ENCODE data around the gene GGA2. TPM values are rescaled to one million over a fixed set of nuclear protein-coding genes. Genes with fewer than 3 reads are reported as not detected.
"Not testable (repeated sequence)": the region's sequence is repeated elsewhere in the genome, so short reads cannot be mapped to it uniquely, and the experiment has no call there.

The GGA2 gene
- total RNA-seq, 1 donor from 2014 or later = 180 TPM

GRCh38 chr16:23512168-23512695 is 1.9 kb upstream of the GGA2 start:
- peaks cover 16% of the 10 kb centered on the region for H3K4me1 Mint-ChIP-seq
- TF ChIP-seq EZH2phosphoT487 (IDR thresholded peaks at IDR 0.05) (no peak), EZH2 (IDR thresholded peaks at IDR 0.05) (no peak), CTCF (IDR thresholded peaks at IDR 0.05) (no peak)
- Histone ChIP-seq H4K20me1 (ENCODE audit: low read depth) (peaks cover 25% of the 10 kb centered on the region), H3K9me3 (ENCODE audit: low read depth) (no peaks in the 10 kb centered on the region), H3K9ac (no peak overlapping the region), H2AFZ (replicated peaks) (no peak overlapping the region), H3K27ac (peak overlapping the region; percentile 1), H3K27me3 (no peaks in the 10 kb centered on the region), H3F3A (ENCODE audit: low read depth) (peaks cover 16% of the 10 kb centered on the region), H3K79me2 (ENCODE audit: low read depth) (peaks cover 30% of the 10 kb centered on the region), H3K4me3 (no peak overlapping the region), H3K4me2 (no peak overlapping the region), H3K4me1 (peaks cover 11% of the 10 kb centered on the region), H3K36me3 (no peaks in the 10 kb centered on the region)
- H3K36me3 Mint-ChIP-seq = peaks cover 16% of the 10 kb centered on the region
- DNase-seq (ENCODE audit: low spot score) = no peak
- no peak overlapping the region for H3K4me3 Mint-ChIP-seq
- no peaks in the 10 kb centered on the region for H3K27me3 Mint-ChIP-seq (ENCODE audit: insufficient read depth, low read depth)
- H3K9me3 Mint-ChIP-seq = no peaks in the 10 kb centered on the region
- H3K27ac Mint-ChIP-seq = no peak overlapping the region

GRCh38 chr16:23511731-23512130 is 1.4 kb upstream of the GGA2 start:
- TF ChIP-seq EZH2phosphoT487 (IDR thresholded peaks at IDR 0.05) = no peak
- TF ChIP-seq CTCF (IDR thresholded peaks at IDR 0.05) = no peak
- TF ChIP-seq EZH2 (IDR thresholded peaks at IDR 0.05) = no peak
- DNase-seq (ENCODE audit: low spot score) = no peak
- H3K27me3 Mint-ChIP-seq (ENCODE audit: insufficient read depth, low read depth) = no peaks in the 10 kb centered on the region
- peaks cover 16% of the 10 kb centered on the region for H3K4me1 ChIP-seq
- peaks cover 20% of the 10 kb centered on the region for H3K4me1 Mint-ChIP-seq
- no peaks in the 10 kb centered on the region for H3K36me3 ChIP-seq
- H3K9ac ChIP-seq = no peak overlapping the region
- H3K9me3 Mint-ChIP-seq = no peaks in the 10 kb centered on the region
- peaks cover 35% of the 10 kb centered on the region for H3K79me2 ChIP-seq (ENCODE audit: low read depth)
- peaks cover 16% of the 10 kb centered on the region for H3F3A ChIP-seq (ENCODE audit: low read depth)
- no peak overlapping the region for H3K4me3 ChIP-seq
- peaks cover 16% of the 10 kb centered on the region for H3K36me3 Mint-ChIP-seq
- no peak overlapping the region for H3K27ac Mint-ChIP-seq
- H3K9me3 ChIP-seq (ENCODE audit: low read depth) = no peaks in the 10 kb centered on the region
- peak overlapping the region; percentile 76 for H3K4me3 Mint-ChIP-seq
- no peaks in the 10 kb centered on the region for H3K27me3 ChIP-seq
- H3K4me2 ChIP-seq = no peak overlapping the region
- peak overlapping the region; percentile 1 for H3K27ac ChIP-seq
- peaks cover 30% of the 10 kb centered on the region for H4K20me1 ChIP-seq (ENCODE audit: low read depth)
- H2AFZ ChIP-seq (replicated peaks) = no peak overlapping the region

- Histone ChIP-seq H4K20me1 (ENCODE audit: low read depth) (peaks cover 38% of the 10 kb centered on the region), H3K79me2 (ENCODE audit: low read depth) (peaks cover 44% of the 10 kb centered on the region), H2AFZ (replicated peaks) (peak overlapping the region; percentile 76), H3K4me3 (peak overlapping the region; percentile 91), H3K4me1 (peaks cover 25% of the 10 kb centered on the region), H3F3A (ENCODE audit: low read depth) (peaks cover 21% of the 10 kb centered on the region), H3K4me2 (peak overlapping the region; percentile 93)
- H3K27me3 Mint-ChIP-seq (ENCODE audit: insufficient read depth, low read depth); H3K27me3 ChIP-seq; H3K9me3 ChIP-seq (ENCODE audit: low read depth); H3K27ac Mint-ChIP-seq; H3K36me3 ChIP-seq; H3K9me3 Mint-ChIP-seq; H3K27ac ChIP-seq; DNase-seq (ENCODE audit: low spot score); H3K9ac ChIP-seq: not testable (repeated sequence)
- H3K4me3 Mint-ChIP-seq = peak overlapping the region; percentile 88
- H3K4me1 Mint-ChIP-seq = peaks cover 27% of the 10 kb centered on the region
- H3K36me3 Mint-ChIP-seq = peaks cover 16% of the 10 kb centered on the region
Measured at GRCh38 chr16:23510915-23511270, 599 bp upstream of the GGA2 start.

- H3K36me3 Mint-ChIP-seq = peaks cover 14% of the 10 kb centered on the region
- no peaks in the 10 kb centered on the region for H3K9me3 ChIP-seq (ENCODE audit: low read depth)
- H3K9ac ChIP-seq = peak overlapping the region; percentile 64
- H3K27ac Mint-ChIP-seq = peak overlapping the region; percentile 10
- H4K20me1 ChIP-seq (ENCODE audit: low read depth) = peaks cover 50% of the 10 kb centered on the region
- peaks cover 36% of the 10 kb centered on the region for H3K4me1 ChIP-seq
- H3K4me1 Mint-ChIP-seq = peaks cover 38% of the 10 kb centered on the region
- peak; percentile 87 for DNase-seq (ENCODE audit: low spot score)
- H2AFZ ChIP-seq (replicated peaks) = no peak overlapping the region
- H3K27me3 Mint-ChIP-seq (ENCODE audit: insufficient read depth, low read depth) = no peaks in the 10 kb centered on the region
- TF ChIP-seq EZH2 (IDR thresholded peaks at IDR 0.05) = no peak
- TF ChIP-seq EZH2phosphoT487 (IDR thresholded peaks at IDR 0.05) = no peak
- TF ChIP-seq CTCF (IDR thresholded peaks at IDR 0.05) = no peak
- H3K27ac ChIP-seq = peak overlapping the region; percentile 79
- H3F3A ChIP-seq (ENCODE audit: low read depth) = peaks cover 32% of the 10 kb centered on the region
- H3K27me3 ChIP-seq = no peaks in the 10 kb centered on the region
- no peaks in the 10 kb centered on the region for H3K36me3 ChIP-seq
- H3K79me2 ChIP-seq (ENCODE audit: low read depth) = peaks cover 55% of the 10 kb centered on the region
- H3K4me3 Mint-ChIP-seq = peak overlapping the region; percentile 95
- H3K9me3 Mint-ChIP-seq = no peaks in the 10 kb centered on the region
- H3K4me3 ChIP-seq = peak overlapping the region; percentile 91
- peak overlapping the region; percentile 93 for H3K4me2 ChIP-seq
Measured at GRCh38 chr16:23509782-23510163, 521 bp downstream of the GGA2 start.
